Tibial artery (tissue), 4 donors: ENCODE measurements around the gene S1PR3.

Source experiments
- DNase-seq, 2 donors: peaks; one replicate each; pipeline ENCODE4 v3.0.0-alpha.2; 2019
- H3K27ac ChIP-seq, 2 donors: fragments of 200-600 bp; sonication (generic) in 1 of 2; 1 replicate in 1 of 2; 2 replicates in 1 of 2; pipeline ENCODE4 v1.5.1; 2018 to 2019; ENCODE audit warnings: mild to moderate bottlenecking in 1 of 2
- H3K27me3 ChIP-seq, 2 donors: fragments of 200-600 bp; sonication (generic) in 1 of 2; one replicate each; pipeline versions ENCODE4 v1.5.1 to v1.6.0; 2016 to 2019
- H3K36me3 ChIP-seq, 3 donors: fragments of 200-600 bp; sonication (generic) in 2 of 3; one replicate each; pipeline ENCODE4 v1.5.1; 2016 to 2019; ENCODE audit warnings: mild to moderate bottlenecking in 2 of 3
- H3K4me1 ChIP-seq, 4 donors: fragments of 200-600 bp; sonication (generic) in 2 of 4; 1 replicate in 3 of 4; 2 replicates in 1 of 4; pipeline ENCODE4 v1.5.1; 2016 to 2019
- H3K4me3 ChIP-seq, 2 donors: fragments of 200-600 bp; sonication (generic) in 1 of 2; 1 replicate in 1 of 2; 2 replicates in 1 of 2; pipeline ENCODE4 v1.5.1; 2018 to 2019; ENCODE audit warnings: mild to moderate bottlenecking in 2 of 2
- H3K9me3 ChIP-seq, 3 donors: fragments of 200-600 bp; sonication (generic) in 1 of 3; one replicate each; pipeline ENCODE4 v1.5.1; 2016 to 2019
- CTCF ChIP-seq, 2 experiments: fragments of 200-600 bp in 1 of 2; fragments of 450-650 bp in 1 of 2; IDR thresholded peaks; one replicate each; pipeline ENCODE4 v1.5.1; 2017 to 2019; ENCODE audit warnings: antibody characterized with exemption in 2 of 2, mild to moderate bottlenecking in 1 of 2, moderate library complexity in 1 of 2
- intact Hi-C: fragments of 100-400 bp; cut with DNase I; formaldehyde crosslinking; loops from one replicate; pipeline ENCODE4 v1.15.0; 2023; ENCODE audit warnings: low total_unique reads

S1PR3 gene

GRCh38 chr9:88983865-88984542 is 7.3 kb upstream of the S1PR3 start:
- intact Hi-C loops, result no loop called here
- no peak overlapping the region for H3K27ac ChIP-seq
- H3K36me3 ChIP-seq, result no peaks in the 10 kb centered on the region
- H3K27me3 ChIP-seq, result no peaks in the 10 kb centered on the region
- peak in 1 of 2 donors; percentile 5 for DNase-seq
- H3K9me3 ChIP-seq, result no peaks in the 10 kb centered on the region
- no peak for TF ChIP-seq CTCF (IDR thresholded peaks at IDR 0.05)
- H3K4me1 ChIP-seq, result peaks cover 0 to 17% (median 9%) of the 10 kb centered on the region in 4 donors
- H3K4me3 ChIP-seq, result no peak overlapping the region

- Histone ChIP-seq H3K4me3 (no peak overlapping the region), H3K27ac (no peak overlapping the region), H3K9me3 (no peaks in the 10 kb centered on the region), H3K36me3 (no peaks in the 10 kb centered on the region), H3K4me1 (peaks cover 0 to 21% (median 13%) of the 10 kb centered on the region in 4 donors), H3K27me3 (no peaks in the 10 kb centered on the region)
- DNase-seq, result peak; percentile 2 to 15
- TF ChIP-seq CTCF (IDR thresholded peaks at IDR 0.05), result no peak
- intact Hi-C loops, result no loop called here
Observed at GRCh38 chr9:88984543-88984883, 6.8 kb upstream of the S1PR3 start.

DNA sequence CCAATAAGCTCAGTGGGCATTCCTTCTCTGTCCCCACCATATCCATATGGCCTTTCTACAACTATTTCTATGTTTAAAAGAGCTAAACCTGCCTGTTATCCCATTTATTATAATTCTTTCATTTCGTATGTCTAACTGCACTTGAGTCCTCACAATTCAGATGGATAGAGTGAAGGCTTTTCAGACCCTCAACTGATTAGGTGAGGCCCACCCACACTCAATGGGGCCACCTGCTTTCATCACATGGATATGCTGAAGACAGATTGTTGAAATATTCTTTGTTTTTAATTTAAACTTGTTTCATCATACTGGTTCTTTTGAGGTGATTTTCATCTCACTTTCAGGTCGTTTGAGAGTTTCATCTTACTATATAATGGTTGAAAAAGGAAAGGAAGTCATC is 5.7 kb upstream of the S1PR3 start:
- TF ChIP-seq CTCF (IDR thresholded peaks at IDR 0.05), result no peak
- no peak overlapping the region for H3K27ac ChIP-seq
- intact Hi-C loops, result no loop called here
- no peak overlapping the region for H3K4me3 ChIP-seq
- peaks cover 0 to 22% (median 12%) of the 10 kb centered on the region in 4 donors for H3K4me1 ChIP-seq
- no peaks in the 10 kb centered on the region for H3K27me3 ChIP-seq
- H3K36me3 ChIP-seq, result no peaks in the 10 kb centered on the region
- no peaks in the 10 kb centered on the region for H3K9me3 ChIP-seq
- no peak for DNase-seq

DNA sequence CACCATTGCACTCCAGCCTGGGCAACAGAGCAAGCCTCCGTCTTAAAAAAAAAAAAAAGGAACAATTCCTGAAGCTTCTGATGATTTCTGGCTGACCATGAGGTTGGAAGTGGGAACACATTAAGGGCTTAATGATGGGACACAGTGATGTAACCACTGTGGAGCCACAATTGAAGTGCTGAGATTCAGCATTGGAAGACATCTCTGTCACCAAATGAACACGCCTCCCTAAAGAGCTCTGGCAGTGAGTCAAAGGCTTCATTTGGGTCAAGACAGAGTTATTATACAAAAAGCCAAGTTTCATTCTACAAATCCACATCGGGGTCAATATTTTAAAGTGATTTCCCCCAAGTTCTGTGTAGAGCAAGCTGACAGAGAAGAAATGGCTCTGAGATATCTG is 4.5 kb upstream of the S1PR3 start:
- H3K9me3 ChIP-seq, result no peaks in the 10 kb centered on the region
- TF ChIP-seq CTCF (IDR thresholded peaks at IDR 0.05), result no peak
- peaks cover 0 to 20% (median 11%) of the 10 kb centered on the region in 4 donors for H3K4me1 ChIP-seq
- no peak overlapping the region for H3K27ac ChIP-seq
- intact Hi-C loops, result no loop called here
- H3K4me3 ChIP-seq, result no peak overlapping the region
- H3K36me3 ChIP-seq, result no peaks in the 10 kb centered on the region
- peak in 1 of 2 donors; percentile 13 for DNase-seq
- no peaks in the 10 kb centered on the region for H3K27me3 ChIP-seq

- DNase-seq, result peak in 1 of 2 donors; percentile 7
- Histone ChIP-seq H3K4me1 (peaks cover 0 to 26% (median 12%) of the 10 kb centered on the region in 4 donors), H3K36me3 (no peaks in the 10 kb centered on the region), H3K4me3 (no peak overlapping the region), H3K27ac (no peak overlapping the region), H3K27me3 (no peaks in the 10 kb centered on the region), H3K9me3 (no peaks in the 10 kb centered on the region)
- no peak for TF ChIP-seq CTCF (IDR thresholded peaks at IDR 0.05)
- intact Hi-C loops, result no loop called here
Observed at GRCh38 chr9:88987661-88988060, 3.6 kb upstream of the S1PR3 start.
